Liver (tissue), 3 donors: ENCODE data around the gene SLC18A3.

Experiments used
- CTCF ChIP-seq: fragments of 150-350 bp; IDR thresholded peaks from 2 replicates; pipeline ENCODE4 v1.5.1; 2017; ENCODE audit warnings: improper control_type of control experiment, low read depth, low read length; ENCODE audit not compliant: missing input control
- SP1 ChIP-seq: IDR thresholded peaks from 2 replicates; pipeline ENCODE4 v1.6.1; 2018; ENCODE audit warnings: antibody characterized with exemption, mild to moderate bottlenecking
- ZBTB33 ChIP-seq: IDR thresholded peaks from 2 replicates; pipeline ENCODE4 v1.6.1; 2016; ENCODE audit warnings: antibody characterized with exemption
- donor health status: healthy.
- donor health status: healthy.

GRCh38 chr10:49577182-49577925 lies 32.8 kb upstream of the SLC18A3 start:
- TF ChIP-seq CTCF (no peak), ZBTB33 (no peak), SP1 (no peak)
